Progenitor cell of endocrine pancreas (in vitro differentiated cells): ENCODE data around the gene PRPF39. TPM values are rescaled to one million over a fixed set of nuclear protein-coding genes. Genes with fewer than 3 reads are reported as not detected.
A peak's percentile ranks its signal among the peaks of the same experiment; 100 is the strongest.
"Not testable (repeated sequence)": the region's sequence is repeated elsewhere in the genome, so short reads cannot be mapped to it uniquely, and the experiment has no call there.

Experiments
- DNase-seq: peaks from one replicate; pipeline ENCODE4 v3.0.0; 2021; ENCODE audit warnings: low spot score; ENCODE audit not compliant: unreplicated experiment
- H3K27ac Mint-ChIP-seq: 2 replicates; pipeline ENCODE4 v1.8.0; 2021; ENCODE audit warnings: mild to moderate bottlenecking, moderate library complexity, mixed read lengths
- H3K27me3 Mint-ChIP-seq: 2 replicates; pipeline ENCODE4 v1.8.0; 2021; ENCODE audit warnings: mixed read lengths
- H3K36me3 Mint-ChIP-seq: 2 replicates; pipeline ENCODE4 v1.8.0; 2022; ENCODE audit warnings: mixed read lengths; ENCODE audit not compliant: insufficient read depth
- H3K4me1 Mint-ChIP-seq: 2 replicates; pipeline ENCODE4 v1.8.0; 2021; ENCODE audit warnings: low read depth, mixed read lengths
- H3K4me3 Mint-ChIP-seq: 2 replicates; pipeline ENCODE4 v1.8.0; 2021; ENCODE audit warnings: low read depth, mild to moderate bottlenecking, moderate library complexity, mixed read lengths
- H3K9me3 Mint-ChIP-seq: 2 replicates; pipeline ENCODE4 v1.8.0; 2021; ENCODE audit warnings: low read depth, mixed read lengths
- CTCF ChIP-seq: fragments of 200-600 bp; sonication (generic); IDR thresholded peaks from one replicate; pipeline ENCODE4 v1.5.0; 2021; ENCODE audit warnings: antibody characterized with exemption, mild to moderate bottlenecking; ENCODE audit not compliant: unreplicated experiment
- total RNA-seq: library from RNA; stranded (reverse); gene quantifications from 2 replicates; pipeline ENCODE4 v1.2.1, GENCODE V29; 2021

The PRPF39 gene
- total RNA-seq, 1 donor from 2014 or later, result 66.8 TPM

GRCh38 chr14:45134051-45134958, 50.4 kb downstream of the PRPF39 start, which contains the start of gene FKBP3:
TSS of gene FKBP3 (minus strand) at chr14:45134481. CDS start at chr14:45134456, 25 bp downstream.
- TF ChIP-seq CTCF, result no peak
- Mint-ChIP-seq H3K36me3 (no peaks in the 10 kb centered on the region), H3K9me3 (no peaks in the 10 kb centered on the region), H3K27ac (peak within 1 kb of the TSS; percentile 99), H3K27me3 (no peaks in the 10 kb centered on the region), H3K4me3 (peak within 1 kb of the TSS; percentile 96), H3K4me1 (peaks cover 27% of the 10 kb centered on the region)
- peak; percentile 92 for DNase-seq

GRCh38 chr14:45135156-45135555, 51.2 kb downstream of the PRPF39 start:
- no peaks in the 10 kb centered on the region for H3K36me3 Mint-ChIP-seq
- H3K27ac Mint-ChIP-seq, result peak overlapping the region; percentile 99
- DNase-seq, result no peak
- H3K9me3 Mint-ChIP-seq, result no peaks in the 10 kb centered on the region
- H3K27me3 Mint-ChIP-seq, result no peaks in the 10 kb centered on the region
- peak overlapping the region; percentile 96 for H3K4me3 Mint-ChIP-seq
- H3K4me1 Mint-ChIP-seq, result peaks cover 27% of the 10 kb centered on the region
- TF ChIP-seq CTCF, result no peak

GRCh38 chr14:45135659-45136395, 51.9 kb downstream of the PRPF39 start, which contains the start of gene FANCM:
TSS of gene FANCM (plus strand) at chr14:45135930. CDS start at chr14:45136032, 102 bp downstream.
- no peaks in the 10 kb centered on the region for H3K27me3 Mint-ChIP-seq
- H3K36me3 Mint-ChIP-seq, result no peaks in the 10 kb centered on the region
- no peak for TF ChIP-seq CTCF
- H3K27ac Mint-ChIP-seq, result peak within 1 kb of the TSS; percentile 99
- peak; percentile 62 for DNase-seq
- H3K4me1 Mint-ChIP-seq, result peaks cover 27% of the 10 kb centered on the region
- no peaks in the 10 kb centered on the region for H3K9me3 Mint-ChIP-seq
- peak within 1 kb of the TSS; percentile 96 for H3K4me3 Mint-ChIP-seq

- H3K4me1 Mint-ChIP-seq, result peaks cover 27% of the 10 kb centered on the region
- no peaks in the 10 kb centered on the region for H3K9me3 Mint-ChIP-seq
- peak overlapping the region; percentile 96 for H3K4me3 Mint-ChIP-seq
- TF ChIP-seq CTCF, result no peak
- H3K27me3 Mint-ChIP-seq, result no peaks in the 10 kb centered on the region
- no peaks in the 10 kb centered on the region for H3K36me3 Mint-ChIP-seq
- DNase-seq, result no peak
- peak overlapping the region; percentile 99 for H3K27ac Mint-ChIP-seq
Measured at GRCh38 chr14:45136399-45136798, 52.5 kb downstream of the PRPF39 start.

GRCh38 chr14:45140661-45141187, 56.8 kb downstream of the PRPF39 start:
- TF ChIP-seq CTCF, result no peak
- DNase-seq, result no peak
- H3K27ac Mint-ChIP-seq, result no peak overlapping the region
- H3K4me1 Mint-ChIP-seq, result peaks cover 21% of the 10 kb centered on the region
- no peak overlapping the region for H3K4me3 Mint-ChIP-seq
- H3K36me3 Mint-ChIP-seq, result peaks cover 6% of the 10 kb centered on the region
- H3K9me3 Mint-ChIP-seq, result no peaks in the 10 kb centered on the region
- no peaks in the 10 kb centered on the region for H3K27me3 Mint-ChIP-seq

- DNase-seq, H3K36me3 Mint-ChIP-seq, H3K9me3 Mint-ChIP-seq, H3K27ac Mint-ChIP-seq, H3K27me3 Mint-ChIP-seq, H3K4me3 Mint-ChIP-seq: not testable (repeated sequence)
- H3K4me1 Mint-ChIP-seq, result peaks cover 12% of the 10 kb centered on the region
Measured at GRCh38 chr14:45142083-45142482, 58.2 kb downstream of the PRPF39 start.
